ENCODE results near the gene INSIG2. TPM values are rescaled to one million over a fixed set of nuclear protein-coding genes. Genes with fewer than 3 reads are reported as not detected.

INSIG2 gene
- polyA plus RNA-seq, 4 donors = 13.3 to 34.5 (median 15.9) TPM

GRCh38 chr2:118062669-118063068 is 25.6 kb upstream of the INSIG2 start:
- Histone ChIP-seq H3K4me1 (ENCODE audit: control insufficient read depth in 3 of 3, insufficient read depth in 2 of 3, low read depth in 1 of 3, low read length in 2 of 3) (peaks cover 0 to 9% (median 0%) of the 10 kb centered on the region in 3 donors), H3K27ac (ENCODE audit: low read depth in 1 of 3, low read length in 2 of 3) (no peak overlapping the region), H3K27me3 (ENCODE audit: control insufficient read depth in 3 of 3, insufficient read depth in 3 of 3, low read length in 3 of 3) (no peaks in the 10 kb centered on the region), H3K9me3 (ENCODE audit: control insufficient read depth in 2 of 2, insufficient read depth in 1 of 2, low read depth in 1 of 2, low read length in 1 of 2) (no peaks in the 10 kb centered on the region), H3K36me3 (ENCODE audit: control insufficient read depth in 3 of 3, insufficient read depth in 2 of 3, low read depth in 1 of 3, low read length in 3 of 3) (no peaks in the 10 kb centered on the region), H3K4me3 (ENCODE audit: low read depth in 1 of 3, low read length in 3 of 3) (no peak overlapping the region)
- WGBS, 3 donors = 52 to 82% (median 61%) methylated on average over 2 of the region's 2 CpGs
- no peak for DNase-seq
- FAIRE-seq = no peak

- peaks cover 0 to 9% (median 0%) of the 10 kb centered on the region in 3 donors for H3K4me1 ChIP-seq (ENCODE audit: control insufficient read depth in 3 of 3, insufficient read depth in 2 of 3, low read depth in 1 of 3, low read length in 2 of 3)
- no peaks in the 10 kb centered on the region for H3K36me3 ChIP-seq (ENCODE audit: control insufficient read depth in 3 of 3, insufficient read depth in 2 of 3, low read depth in 1 of 3, low read length in 3 of 3)
- no peak overlapping the region for H3K4me3 ChIP-seq (ENCODE audit: low read depth in 1 of 3, low read length in 3 of 3)
- no peaks in the 10 kb centered on the region for H3K9me3 ChIP-seq (ENCODE audit: control insufficient read depth in 2 of 2, insufficient read depth in 1 of 2, low read depth in 1 of 2, low read length in 1 of 2)
- H3K27ac ChIP-seq (ENCODE audit: low read depth in 1 of 3, low read length in 2 of 3) = no peak overlapping the region
- 25 to 39% (median 26%) methylated on average over 5 of the region's 5 CpGs for whole genome bisulfite sequencing, 3 donors
- FAIRE-seq (no peak), DNase-seq (no peak)
- no peaks in the 10 kb centered on the region for H3K27me3 ChIP-seq (ENCODE audit: control insufficient read depth in 3 of 3, insufficient read depth in 3 of 3, low read length in 3 of 3)
These were observed 23.1 kb upstream of the INSIG2 start for GRCh38 chr2:118065015-118065706.

GRCh38 chr2:118065921-118066511 is 22.3 kb upstream of the INSIG2 start:
- WGBS, 3 donors = 78 to 86% (median 84%) methylated on average over 8 of the region's 8 CpGs
- H3K9me3 ChIP-seq (ENCODE audit: control insufficient read depth in 2 of 2, insufficient read depth in 1 of 2, low read depth in 1 of 2, low read length in 1 of 2) = no peaks in the 10 kb centered on the region
- no peak overlapping the region for H3K4me3 ChIP-seq (ENCODE audit: low read depth in 1 of 3, low read length in 3 of 3)
- no peak overlapping the region for H3K27ac ChIP-seq (ENCODE audit: low read depth in 1 of 3, low read length in 2 of 3)
- peaks cover 0 to 9% (median 0%) of the 10 kb centered on the region in 3 donors for H3K4me1 ChIP-seq (ENCODE audit: control insufficient read depth in 3 of 3, insufficient read depth in 2 of 3, low read depth in 1 of 3, low read length in 2 of 3)
- DNase-seq = no peak
- no peaks in the 10 kb centered on the region for H3K36me3 ChIP-seq (ENCODE audit: control insufficient read depth in 3 of 3, insufficient read depth in 2 of 3, low read depth in 1 of 3, low read length in 3 of 3)
- no peak for FAIRE-seq
- H3K27me3 ChIP-seq (ENCODE audit: control insufficient read depth in 3 of 3, insufficient read depth in 3 of 3, low read length in 3 of 3) = no peaks in the 10 kb centered on the region

- FAIRE-seq = no peak
- Histone ChIP-seq H3K4me3 (ENCODE audit: low read depth in 1 of 3, low read length in 3 of 3) (no peak overlapping the region), H3K4me1 (ENCODE audit: control insufficient read depth in 3 of 3, insufficient read depth in 2 of 3, low read depth in 1 of 3, low read length in 2 of 3) (no peaks in the 10 kb centered on the region), H3K9me3 (ENCODE audit: control insufficient read depth in 2 of 2, insufficient read depth in 1 of 2, low read depth in 1 of 2, low read length in 1 of 2) (no peaks in the 10 kb centered on the region), H3K27ac (ENCODE audit: low read depth in 1 of 3, low read length in 2 of 3) (no peak overlapping the region), H3K36me3 (ENCODE audit: control insufficient read depth in 3 of 3, insufficient read depth in 2 of 3, low read depth in 1 of 3, low read length in 3 of 3) (no peaks in the 10 kb centered on the region), H3K27me3 (ENCODE audit: control insufficient read depth in 3 of 3, insufficient read depth in 3 of 3, low read length in 3 of 3) (no peaks in the 10 kb centered on the region)
- 51 to 67% (median 53%) methylated on average over 9 of the region's 9 CpGs for WGBS, 3 donors
- no peak for DNase-seq
These were observed 10.5 kb upstream of the INSIG2 start for GRCh38 chr2:118077636-118078247.

GRCh38 chr2:118078734-118079133 is 9.5 kb upstream of the INSIG2 start:
- H3K4me1 ChIP-seq (ENCODE audit: control insufficient read depth in 3 of 3, insufficient read depth in 2 of 3, low read depth in 1 of 3, low read length in 2 of 3) = no peaks in the 10 kb centered on the region
- WGBS, 3 donors = 57 to 74% (median 68%) methylated on average over 3 of the region's 3 CpGs
- no peak for DNase-seq
- no peak overlapping the region for H3K27ac ChIP-seq (ENCODE audit: low read depth in 1 of 3, low read length in 2 of 3)
- H3K9me3 ChIP-seq (ENCODE audit: control insufficient read depth in 2 of 2, insufficient read depth in 1 of 2, low read depth in 1 of 2, low read length in 1 of 2) = no peaks in the 10 kb centered on the region
- H3K36me3 ChIP-seq (ENCODE audit: control insufficient read depth in 3 of 3, insufficient read depth in 2 of 3, low read depth in 1 of 3, low read length in 3 of 3) = no peaks in the 10 kb centered on the region
- no peaks in the 10 kb centered on the region for H3K27me3 ChIP-seq (ENCODE audit: control insufficient read depth in 3 of 3, insufficient read depth in 3 of 3, low read length in 3 of 3)
- no peak for FAIRE-seq
- no peak overlapping the region for H3K4me3 ChIP-seq (ENCODE audit: low read depth in 1 of 3, low read length in 3 of 3)

- FAIRE-seq = no peak
- Histone ChIP-seq H3K27me3 (ENCODE audit: control insufficient read depth in 3 of 3, insufficient read depth in 3 of 3, low read length in 3 of 3) (no peaks in the 10 kb centered on the region), H3K4me3 (ENCODE audit: low read depth in 1 of 3, low read length in 3 of 3) (no peak overlapping the region), H3K36me3 (ENCODE audit: control insufficient read depth in 3 of 3, insufficient read depth in 2 of 3, low read depth in 1 of 3, low read length in 3 of 3) (no peaks in the 10 kb centered on the region), H3K27ac (ENCODE audit: low read depth in 1 of 3, low read length in 2 of 3) (peak overlapping the region in 1 of 3 donors; percentile 4), H3K9me3 (ENCODE audit: control insufficient read depth in 2 of 2, insufficient read depth in 1 of 2, low read depth in 1 of 2, low read length in 1 of 2) (no peaks in the 10 kb centered on the region), H3K4me1 (ENCODE audit: control insufficient read depth in 3 of 3, insufficient read depth in 2 of 3, low read depth in 1 of 3, low read length in 2 of 3) (peaks cover 0 to 19% (median 2%) of the 10 kb centered on the region in 3 donors)
- WGBS, 3 donors = 48 to 70% (median 58%) methylated on average over 5 of the region's 5 CpGs
- peak; percentile 4 to 63 for DNase-seq
These were observed 3.7 kb upstream of the INSIG2 start for GRCh38 chr2:118084491-118085089.

- Histone ChIP-seq H3K4me3 (ENCODE audit: low read depth in 1 of 3, low read length in 3 of 3) (no peak overlapping the region), H3K27ac (ENCODE audit: low read depth in 1 of 3, low read length in 2 of 3) (peak overlapping the region in 1 of 3 donors; percentile 29), H3K27me3 (ENCODE audit: control insufficient read depth in 3 of 3, insufficient read depth in 3 of 3, low read length in 3 of 3) (no peaks in the 10 kb centered on the region), H3K36me3 (ENCODE audit: control insufficient read depth in 3 of 3, insufficient read depth in 2 of 3, low read depth in 1 of 3, low read length in 3 of 3) (no peaks in the 10 kb centered on the region), H3K9me3 (ENCODE audit: control insufficient read depth in 2 of 2, insufficient read depth in 1 of 2, low read depth in 1 of 2, low read length in 1 of 2) (no peaks in the 10 kb centered on the region), H3K4me1 (ENCODE audit: control insufficient read depth in 3 of 3, insufficient read depth in 2 of 3, low read depth in 1 of 3, low read length in 2 of 3) (peaks cover 0 to 19% (median 2%) of the 10 kb centered on the region in 3 donors)
- DNase-seq (peak; percentile 64 to 82), FAIRE-seq (peak; percentile 47)
- WGBS, 3 donors = 12 to 72% (median 32%) methylated on average over 2 of the region's 2 CpGs
These were observed 2.9 kb upstream of the INSIG2 start for GRCh38 chr2:118085173-118086023.

Measured in small intestine (tissue), 7 donors.